SK-N-SH (cell line): ENCODE measurements around the gene SPINK8. TPM values are rescaled to one million over a fixed set of nuclear protein-coding genes. Genes with fewer than 3 reads are reported as not detected.

Experiments
- CTCF ChIA-PET: fragments of 300-600, 350-600 bp; formaldehyde crosslinking; extraction: SDS; loops from one replicate; lab custom pipeline; 2021; lab: Yijun Ruan, JAX
- POLR2A ChIA-PET: fragments of 350-600 bp; sonication (Branson Sonifier 250); formaldehyde crosslinking; extraction: SDS; loops from one replicate; lab custom pipeline; 2020; ENCODE audit warnings: antibody characterized with exemption, inconsistent platforms; lab: Yijun Ruan, JAX
- DNase-seq: peaks from one replicate; pipeline ENCODE4 v3.0.0; 2012
- H2AFZ ChIP-seq: fragments of 200-600 bp; sonication (generic); 2 replicates; pipeline ENCODE4 v1.8.1; 2016; ENCODE audit warnings: antibody characterized with exemption, mild to moderate bottlenecking, low read depth
- H3F3A ChIP-seq: fragments of 200-600 bp; sonication (generic); replicated peaks from 2 replicates; pipeline ENCODE3; 2016; ENCODE audit warnings: antibody characterized with exemption, mild to moderate bottlenecking; ENCODE audit not compliant: insufficient read depth
- H3K27ac ChIP-seq, 2 experiments: fragments of 200-500 bp in 1 of 2; fragments of 200-600 bp in 1 of 2; sonication (Bioruptor generic) in 1 of 2; sonication (generic), shearing (Covaris generic) in 1 of 2; 2 replicates each; pipeline versions ENCODE4 v1.5.1 to v1.6.1; 2014 to 2016; ENCODE audit warnings: low read depth in 2 of 2, inconsistent platforms in 1 of 2, low read length in 1 of 2, mild to moderate bottlenecking in 1 of 2, mixed read lengths in 1 of 2
- H3K27me3 ChIP-seq: fragments of 200-600 bp; sonication (generic), shearing (Covaris generic); 2 replicates; pipeline ENCODE4 v1.6.1; 2016; ENCODE audit warnings: mixed run types; ENCODE audit not compliant: insufficient read depth
- H3K36me3 ChIP-seq, 2 experiments: fragments of 200-500 bp in 1 of 2; fragments of 200-600 bp in 1 of 2; sonication (Bioruptor generic) in 1 of 2; sonication (generic) in 1 of 2; replicated peaks in 1 of 2; 2 replicates each; pipeline versions ENCODE3 to v1.5.1; 2014 to 2016; ENCODE audit warnings: low read length in 1 of 2, mild to moderate bottlenecking in 1 of 2; ENCODE audit not compliant: insufficient read depth in 2 of 2, control insufficient read depth in 1 of 2
- H3K4me1 ChIP-seq, 2 experiments: fragments of 200-500 bp in 1 of 2; fragments of 200-600 bp in 1 of 2; sonication (Bioruptor generic) in 1 of 2; sonication (generic), shearing (Covaris generic) in 1 of 2; 2 replicates each; pipeline versions ENCODE4 v1.5.1 to v1.6.1; 2014 to 2016; ENCODE audit warnings: low read depth in 1 of 2, low read length in 1 of 2, mixed run types in 1 of 2; ENCODE audit not compliant: insufficient read depth in 2 of 2, control insufficient read depth in 1 of 2
- H3K4me2 ChIP-seq: fragments of 200-600 bp; sonication (generic), shearing (Covaris generic); 2 replicates; pipeline ENCODE4 v1.6.1; 2017; ENCODE audit warnings: mixed run types
- H3K4me3 ChIP-seq, 2 experiments: fragments of 200-500 bp in 1 of 2; fragments of 200-600 bp in 1 of 2; sonication (Bioruptor generic) in 1 of 2; sonication (generic), shearing (Covaris generic) in 1 of 2; 2 replicates each; pipeline versions ENCODE4 v1.5.1 to v1.8.1; 2014 to 2016; ENCODE audit warnings: low read depth in 2 of 2, inconsistent platforms in 1 of 2, low read length in 1 of 2, mild to moderate bottlenecking in 1 of 2, mixed read lengths in 1 of 2, moderate library complexity in 1 of 2
- H3K79me2 ChIP-seq: fragments of 200-600 bp; sonication (generic); 2 replicates; pipeline ENCODE4 v1.8.1; 2017; ENCODE audit warnings: mild to moderate bottlenecking; ENCODE audit not compliant: insufficient read depth
- H3K9ac ChIP-seq: fragments of 200-600 bp; sonication (generic); 2 replicates; pipeline ENCODE4 v1.6.1; 2017; ENCODE audit warnings: mixed run types
- H3K9me2 ChIP-seq: fragments of 200-600 bp; sonication (generic); 2 replicates; pipeline ENCODE4 v1.6.1; 2017; ENCODE audit warnings: mixed run types
- H3K9me3 ChIP-seq: fragments of 200-600 bp; sonication (generic); 2 replicates; pipeline ENCODE4 v1.6.1; 2017; ENCODE audit warnings: mixed run types, mild to moderate bottlenecking, moderate library complexity
- H4K20me1 ChIP-seq: fragments of 200-600 bp; sonication (generic); 2 replicates; pipeline ENCODE4 v1.6.1; 2017; ENCODE audit warnings: mild to moderate bottlenecking, mixed run types; ENCODE audit not compliant: insufficient read depth
- CHD2 ChIP-seq: fragments of 150-350 bp; IDR thresholded peaks from 2 replicates; pipeline ENCODE4 v1.6.1; 2018; ENCODE audit warnings: low read length; ENCODE audit not compliant: partially characterized antibody
- ELF1 ChIP-seq: IDR thresholded peaks from 2 replicates; pipeline ENCODE4 v1.4.0; 2012
- FOSL2 ChIP-seq: IDR thresholded peaks from 2 replicates; pipeline ENCODE4 v1.4.0; 2012; ENCODE audit warnings: low read depth, mild to moderate bottlenecking, moderate library complexity, borderline replicate concordance
- FOXJ3 ChIP-seq: sonication (generic); formaldehyde crosslinking; IDR thresholded peaks from 2 replicates; pipeline ENCODE4 v1.5.1; 2020; ENCODE audit warnings: mild to moderate bottlenecking, missing genetic modification reagents
- GABPA ChIP-seq: IDR thresholded peaks from 2 replicates; pipeline ENCODE4 v1.4.0; 2012; ENCODE audit warnings: low read depth, mild to moderate bottlenecking
- IRF3 ChIP-seq: fragments of 150-350 bp; IDR thresholded peaks from 2 replicates; pipeline ENCODE4 v1.6.1; 2016; ENCODE audit warnings: mild to moderate bottlenecking, low read depth, low read length
- RCOR1 ChIP-seq: fragments of 150-350 bp; IDR thresholded peaks from 2 replicates; pipeline ENCODE4 v1.6.1; 2017; ENCODE audit warnings: antibody characterized with exemption, low read length
- RXRA ChIP-seq: IDR thresholded peaks from 2 replicates; pipeline ENCODE4 v1.4.0; 2012; ENCODE audit warnings: low read depth, mild to moderate bottlenecking, borderline replicate concordance
- SIN3A ChIP-seq: IDR thresholded peaks from 2 replicates; pipeline ENCODE4 v1.6.1; 2012; ENCODE audit warnings: low read depth, mild to moderate bottlenecking, low read length, moderate library complexity, borderline replicate concordance
- TCF12 ChIP-seq: IDR thresholded peaks from 2 replicates; pipeline ENCODE4 v1.4.0; 2012
- TEAD4 ChIP-seq: IDR thresholded peaks from 2 replicates; pipeline ENCODE4 v1.4.0; 2012; ENCODE audit warnings: mild to moderate bottlenecking, borderline replicate concordance; ENCODE audit not compliant: insufficient read depth
- USF1 ChIP-seq: IDR thresholded peaks from 2 replicates; pipeline ENCODE4 v1.4.0; 2012; ENCODE audit warnings: low read depth, borderline replicate concordance
- polyA plus RNA-seq, 3 experiments: library from polyadenylated mRNA; depleted of rRNA; stranded (reverse); fragments of >200 nt; gene quantifications; 2 replicates each; pipeline ENCODE4 v1.2.3, GENCODE V29; 2012
- TF ChIP-seq, protein P1 (sequence below): fragments of 200-600 bp; sonication (generic); IDR thresholded peaks from 2 replicates; pipeline ENCODE4 v1.6.1; 2017; ENCODE audit warnings: antibody characterized with exemption, mild to moderate bottlenecking, moderate library complexity
- TF ChIP-seq, protein P2 (sequence below): fragments of 150-350 bp; IDR thresholded peaks from 2 replicates; pipeline ENCODE4 v1.6.1; 2017; ENCODE audit warnings: antibody characterized with exemption, low read length, low read depth, borderline replicate concordance
- TF ChIP-seq, protein P3 (sequence below): IDR thresholded peaks from 2 replicates; pipeline ENCODE4; 2012
- TF ChIP-seq, protein P4 (sequence below): IDR thresholded peaks from 2 replicates; pipeline ENCODE4 v1.6.1; 2012; ENCODE audit warnings: mild to moderate bottlenecking, low read depth, low read length, moderate library complexity

SPINK8 gene
- polyA plus RNA-seq, 1 of the 3 experiments (the other 2 are of a cell fraction): not detected

DNA sequence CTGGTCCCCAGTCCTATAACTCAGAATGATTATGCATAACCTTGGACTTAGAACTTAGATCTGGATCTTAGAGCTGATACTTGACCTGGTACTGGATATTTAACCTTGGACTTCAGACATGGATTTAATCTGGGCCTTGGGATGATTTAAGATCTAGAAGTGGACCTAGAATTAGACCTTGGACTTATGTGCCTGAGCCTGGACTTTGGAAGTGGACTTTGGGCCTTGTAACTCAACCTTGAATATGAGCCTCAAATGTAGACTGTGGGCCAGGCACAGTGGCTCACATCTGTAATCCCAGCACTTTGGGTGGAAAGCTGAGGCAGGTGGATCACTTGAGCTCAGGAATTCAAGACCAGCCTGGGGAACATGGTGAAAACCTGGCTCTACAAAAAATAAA lies 46.4 kb downstream of the SPINK8 start:
- TF ChIP-seq, protein P1, sequence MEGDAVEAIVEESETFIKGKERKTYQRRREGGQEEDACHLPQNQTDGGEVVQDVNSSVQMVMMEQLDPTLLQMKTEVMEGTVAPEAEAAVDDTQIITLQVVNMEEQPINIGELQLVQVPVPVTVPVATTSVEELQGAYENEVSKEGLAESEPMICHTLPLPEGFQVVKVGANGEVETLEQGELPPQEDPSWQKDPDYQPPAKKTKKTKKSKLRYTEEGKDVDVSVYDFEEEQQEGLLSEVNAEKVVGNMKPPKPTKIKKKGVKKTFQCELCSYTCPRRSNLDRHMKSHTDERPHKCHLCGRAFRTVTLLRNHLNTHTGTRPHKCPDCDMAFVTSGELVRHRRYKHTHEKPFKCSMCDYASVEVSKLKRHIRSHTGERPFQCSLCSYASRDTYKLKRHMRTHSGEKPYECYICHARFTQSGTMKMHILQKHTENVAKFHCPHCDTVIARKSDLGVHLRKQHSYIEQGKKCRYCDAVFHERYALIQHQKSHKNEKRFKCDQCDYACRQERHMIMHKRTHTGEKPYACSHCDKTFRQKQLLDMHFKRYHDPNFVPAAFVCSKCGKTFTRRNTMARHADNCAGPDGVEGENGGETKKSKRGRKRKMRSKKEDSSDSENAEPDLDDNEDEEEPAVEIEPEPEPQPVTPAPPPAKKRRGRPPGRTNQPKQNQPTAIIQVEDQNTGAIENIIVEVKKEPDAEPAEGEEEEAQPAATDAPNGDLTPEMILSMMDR: no peak
- no peak for TF ChIP-seq TEAD4
- no peak for TF ChIP-seq IRF3
- TF ChIP-seq, protein P2, sequence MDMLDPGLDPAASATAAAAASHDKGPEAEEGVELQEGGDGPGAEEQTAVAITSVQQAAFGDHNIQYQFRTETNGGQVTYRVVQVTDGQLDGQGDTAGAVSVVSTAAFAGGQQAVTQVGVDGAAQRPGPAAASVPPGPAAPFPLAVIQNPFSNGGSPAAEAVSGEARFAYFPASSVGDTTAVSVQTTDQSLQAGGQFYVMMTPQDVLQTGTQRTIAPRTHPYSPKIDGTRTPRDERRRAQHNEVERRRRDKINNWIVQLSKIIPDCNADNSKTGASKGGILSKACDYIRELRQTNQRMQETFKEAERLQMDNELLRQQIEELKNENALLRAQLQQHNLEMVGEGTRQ: no peak
- TF ChIP-seq USF1: no peak
- no peak for TF ChIP-seq FOSL2
- TF ChIP-seq TCF12: no peak
- no peak for TF ChIP-seq FOXJ3 (CRISPR knock-in tag)
- no peak for TF ChIP-seq CHD2
- TF ChIP-seq GABPA: no peak
- TF ChIP-seq RCOR1: no peak
- no peak for TF ChIP-seq RXRA
- no peak for TF ChIP-seq ELF1
- TF ChIP-seq SIN3A: no peak
- TF ChIP-seq, protein P3, sequence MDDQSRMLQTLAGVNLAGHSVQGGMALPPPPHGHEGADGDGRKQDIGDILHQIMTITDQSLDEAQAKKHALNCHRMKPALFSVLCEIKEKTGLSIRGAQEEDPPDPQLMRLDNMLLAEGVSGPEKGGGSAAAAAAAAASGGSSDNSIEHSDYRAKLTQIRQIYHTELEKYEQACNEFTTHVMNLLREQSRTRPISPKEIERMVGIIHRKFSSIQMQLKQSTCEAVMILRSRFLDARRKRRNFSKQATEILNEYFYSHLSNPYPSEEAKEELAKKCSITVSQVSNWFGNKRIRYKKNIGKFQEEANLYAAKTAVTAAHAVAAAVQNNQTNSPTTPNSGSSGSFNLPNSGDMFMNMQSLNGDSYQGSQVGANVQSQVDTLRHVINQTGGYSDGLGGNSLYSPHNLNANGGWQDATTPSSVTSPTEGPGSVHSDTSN: no peak
- TF ChIP-seq, protein P4, sequence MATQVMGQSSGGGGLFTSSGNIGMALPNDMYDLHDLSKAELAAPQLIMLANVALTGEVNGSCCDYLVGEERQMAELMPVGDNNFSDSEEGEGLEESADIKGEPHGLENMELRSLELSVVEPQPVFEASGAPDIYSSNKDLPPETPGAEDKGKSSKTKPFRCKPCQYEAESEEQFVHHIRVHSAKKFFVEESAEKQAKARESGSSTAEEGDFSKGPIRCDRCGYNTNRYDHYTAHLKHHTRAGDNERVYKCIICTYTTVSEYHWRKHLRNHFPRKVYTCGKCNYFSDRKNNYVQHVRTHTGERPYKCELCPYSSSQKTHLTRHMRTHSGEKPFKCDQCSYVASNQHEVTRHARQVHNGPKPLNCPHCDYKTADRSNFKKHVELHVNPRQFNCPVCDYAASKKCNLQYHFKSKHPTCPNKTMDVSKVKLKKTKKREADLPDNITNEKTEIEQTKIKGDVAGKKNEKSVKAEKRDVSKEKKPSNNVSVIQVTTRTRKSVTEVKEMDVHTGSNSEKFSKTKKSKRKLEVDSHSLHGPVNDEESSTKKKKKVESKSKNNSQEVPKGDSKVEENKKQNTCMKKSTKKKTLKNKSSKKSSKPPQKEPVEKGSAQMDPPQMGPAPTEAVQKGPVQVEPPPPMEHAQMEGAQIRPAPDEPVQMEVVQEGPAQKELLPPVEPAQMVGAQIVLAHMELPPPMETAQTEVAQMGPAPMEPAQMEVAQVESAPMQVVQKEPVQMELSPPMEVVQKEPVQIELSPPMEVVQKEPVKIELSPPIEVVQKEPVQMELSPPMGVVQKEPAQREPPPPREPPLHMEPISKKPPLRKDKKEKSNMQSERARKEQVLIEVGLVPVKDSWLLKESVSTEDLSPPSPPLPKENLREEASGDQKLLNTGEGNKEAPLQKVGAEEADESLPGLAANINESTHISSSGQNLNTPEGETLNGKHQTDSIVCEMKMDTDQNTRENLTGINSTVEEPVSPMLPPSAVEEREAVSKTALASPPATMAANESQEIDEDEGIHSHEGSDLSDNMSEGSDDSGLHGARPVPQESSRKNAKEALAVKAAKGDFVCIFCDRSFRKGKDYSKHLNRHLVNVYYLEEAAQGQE: no peak
- H3K27ac ChIP-seq: no peak overlapping the region
- no peaks in the 10 kb centered on the region for H3F3A ChIP-seq
- H3K4me3 ChIP-seq: no peak overlapping the region
- H3K9me3 ChIP-seq: no peaks in the 10 kb centered on the region
- CTCF ChIA-PET: interaction anchor here (3.6 kb wide), 1 partner anchor 149 kb away, joined by 29 read pairs; no protein-coding TSS in a partner anchor
- H3K4me1 ChIP-seq: no peaks in the 10 kb centered on the region
- H2AFZ ChIP-seq: no peak overlapping the region
- H3K36me3 ChIP-seq: no peaks in the 10 kb centered on the region
- no peaks in the 10 kb centered on the region for H3K9me2 ChIP-seq
- H4K20me1 ChIP-seq: no peaks in the 10 kb centered on the region
- H3K4me2 ChIP-seq: no peak overlapping the region
- no peaks in the 10 kb centered on the region for H3K27me3 ChIP-seq
- POLR2A ChIA-PET: no interaction called here
- DNase-seq: no peak
- no peaks in the 10 kb centered on the region for H3K79me2 ChIP-seq
- no peak overlapping the region for H3K9ac ChIP-seq
